Keratinocyte (primary cell): ENCODE measurements around the gene CARD18.

Experiments
- CTCF ChIP-seq, 3 experiments: IDR thresholded peaks in 1 of 3; conservative IDR thresholded peaks in 1 of 3; optimal IDR thresholded peaks in 1 of 3; 2 replicates in 2 of 3; 3 replicates in 1 of 3; pipeline versions ENCODE3 to v1.5.1; 2011; ENCODE audit warnings: low read length in 3 of 3, mild to moderate bottlenecking in 3 of 3, moderate library complexity in 2 of 3, control low read depth in 1 of 3, inconsistent platforms in 1 of 3; ENCODE audit not compliant: insufficient read depth in 2 of 3; ENCODE audit errors: extremely low read depth in 1 of 3
- EZH2 ChIP-seq: IDR thresholded peaks from one replicate; pipeline ENCODE4 v1.6.1; 2012; ENCODE audit warnings: inconsistent platforms, mild to moderate bottlenecking, low read length, moderate library complexity

GRCh38 chr11:105152021-105152512, 12.5 kb upstream of the CARD18 start:
- TF ChIP-seq CTCF (optimal IDR thresholded peaks at IDR 0.05 in 1 of 3, IDR thresholded peaks at IDR 0.05 in 1 of 3, conservative IDR thresholded peaks at IDR 0.05 in 1 of 3; ENCODE audit: extremely low read depth in 1 of 3, insufficient read depth in 2 of 3, low read length in 3 of 3): no peak
- no peak for TF ChIP-seq EZH2
